Kidney (tissue), 14 donors: Measurements from ENCODE around the gene RNGTT. TPM values are rescaled to one million over a fixed set of nuclear protein-coding genes. Genes with fewer than 3 reads are reported as not detected.

Experiments
- DNase-seq, 5 donors: peaks; one replicate each; pipeline ENCODE4 v3.0.0-alpha.2; 2013 to 2020
- FAIRE-seq: peaks from 2 replicates; lab custom pipeline; 2012; peaks lifted over from hg19 to GRCh38; lab: Jason Lieb, UNC
- H3K27ac ChIP-seq, 2 donors: one replicate each; pipeline ENCODE4 v1.7.0; 2013; ENCODE audit warnings: low read depth in 2 of 2, low read length in 2 of 2, inconsistent platforms in 1 of 2
- H3K27me3 ChIP-seq: one replicate; pipeline ENCODE4 v1.7.1; 2013; ENCODE audit warnings: low read length, inconsistent platforms; ENCODE audit not compliant: control insufficient read depth, insufficient read depth
- H3K36me3 ChIP-seq, 3 donors: one replicate each; pipeline versions ENCODE4 v1.7.0 to v1.7.1; 2013; ENCODE audit warnings: low read length in 3 of 3, control low read depth in 1 of 3, inconsistent platforms in 1 of 3; ENCODE audit not compliant: insufficient read depth in 3 of 3, control insufficient read depth in 2 of 3
- H3K4me1 ChIP-seq, 3 donors: one replicate each; pipeline versions ENCODE4 v1.7.0 to v1.7.1; 2013; ENCODE audit warnings: low read length in 3 of 3, inconsistent platforms in 1 of 3, low read depth in 1 of 3; ENCODE audit not compliant: control insufficient read depth in 2 of 3, insufficient read depth in 2 of 3
- H3K4me3 ChIP-seq, 3 donors: one replicate each; pipeline versions ENCODE4 v1.7.0 to v1.8.1; 2013; ENCODE audit warnings: low read length in 3 of 3, control low read depth in 1 of 3, inconsistent platforms in 1 of 3
- H3K9ac ChIP-seq, 3 donors: one replicate each; pipeline versions ENCODE4 v1.7.0 to v1.7.1; 2013; ENCODE audit warnings: low read length in 3 of 3, control low read depth in 1 of 3, inconsistent platforms in 1 of 3
- H3K9me3 ChIP-seq, 3 donors: one replicate each; pipeline versions ENCODE4 v1.7.0 to v1.7.1; 2013; ENCODE audit warnings: low read length in 3 of 3, control low read depth in 1 of 3, inconsistent platforms in 1 of 3; ENCODE audit not compliant: control insufficient read depth in 2 of 3, insufficient read depth in 1 of 3
- intact Hi-C: fragments of 100-400 bp; cut with DNase I; formaldehyde crosslinking; loops from one replicate; pipeline ENCODE4 v1.11.1; 2022
- polyA plus RNA-seq: library from polyadenylated mRNA; stranded (reverse); fragments of 350-450 nt; fragmentation: Illumina TruSeq; extraction: RNeasy Lipid Tissue Mini Kit (QIAGEN cat#74804); gene quantifications from one replicate; pipeline ENCODE4 v1.2.3, GENCODE V29; 2014; ENCODE audit warnings: low read depth, low replicate concordance; ENCODE audit not compliant: insufficient read depth
- total RNA-seq: library from RNA; stranded (reverse); fragmentation: NEBNext Ultra II Directional; extraction: Animal tissue kit (Norgen Biotek cat#: 25700); gene quantifications from one replicate; pipeline ENCODE4 v1.2.1, GENCODE V29; 2021
- TF ChIP-seq, protein P1 (sequence below): IDR thresholded peaks from 3 replicates; pipeline ENCODE4 v1.5.1; 2012; ENCODE audit warnings: mild to moderate bottlenecking, moderate library complexity, borderline replicate concordance; ENCODE audit not compliant: insufficient read depth; ENCODE audit errors: extremely low read depth
- donor health status: control.
- donor health status: control.
- donor health status: control.
- donor health status: control.
- donor health status: control.
- donor health status: DM: yes; HTN: yes; CAD: no.
- donor health status: Normal renal cell carcinoma (clear cell type).

RNGTT gene
- total and polyA plus RNA-seq, 2 donors from 2014 or later, result 5.4 to 13.8 TPM

DNA sequence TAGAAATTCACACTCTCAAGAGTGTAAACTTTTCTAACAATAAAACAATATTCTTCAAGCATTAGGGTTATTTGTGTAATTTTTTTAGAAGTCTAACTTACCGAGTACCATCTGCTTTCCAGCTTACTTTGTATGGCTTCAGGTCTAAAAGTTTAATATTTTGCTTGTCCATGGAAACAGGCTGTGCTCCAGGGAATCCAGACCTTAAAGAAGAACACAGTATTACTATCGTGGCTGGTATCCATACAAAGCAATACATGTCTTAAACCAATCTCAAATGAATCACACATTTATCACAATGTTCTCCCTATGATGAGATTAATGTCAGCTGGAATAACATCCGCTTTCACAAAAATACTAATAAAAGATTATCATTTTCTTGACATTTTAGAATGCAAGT is 73.0 kb downstream of the RNGTT start:
- no peaks in the 10 kb centered on the region for H3K4me1 ChIP-seq
- H3K36me3 ChIP-seq, result no peaks in the 10 kb centered on the region
- no peak for DNase-seq

DNA sequence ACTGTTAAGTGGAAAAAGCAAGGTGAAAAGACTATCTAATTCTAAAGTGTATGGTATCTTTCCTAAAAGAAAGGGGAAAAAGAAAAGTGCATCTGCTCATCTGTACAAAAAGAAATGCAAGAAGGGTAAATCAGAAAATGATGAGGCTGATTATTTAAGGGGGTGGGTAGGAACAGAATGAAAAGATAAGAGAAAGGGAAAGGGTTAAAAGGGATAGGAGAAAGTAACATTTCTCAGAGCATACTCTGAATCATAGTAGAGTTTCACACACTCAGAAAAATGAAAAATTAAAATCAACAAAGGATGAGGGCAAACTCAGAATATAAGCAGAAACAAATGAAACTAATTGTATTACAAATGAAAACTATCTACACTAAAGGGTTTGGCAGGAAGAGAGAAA is 79.1 kb downstream of the RNGTT start:
- no peaks in the 10 kb centered on the region for H3K4me1 ChIP-seq
- H3K9ac ChIP-seq, result no peak overlapping the region
- TF ChIP-seq, protein P1, sequence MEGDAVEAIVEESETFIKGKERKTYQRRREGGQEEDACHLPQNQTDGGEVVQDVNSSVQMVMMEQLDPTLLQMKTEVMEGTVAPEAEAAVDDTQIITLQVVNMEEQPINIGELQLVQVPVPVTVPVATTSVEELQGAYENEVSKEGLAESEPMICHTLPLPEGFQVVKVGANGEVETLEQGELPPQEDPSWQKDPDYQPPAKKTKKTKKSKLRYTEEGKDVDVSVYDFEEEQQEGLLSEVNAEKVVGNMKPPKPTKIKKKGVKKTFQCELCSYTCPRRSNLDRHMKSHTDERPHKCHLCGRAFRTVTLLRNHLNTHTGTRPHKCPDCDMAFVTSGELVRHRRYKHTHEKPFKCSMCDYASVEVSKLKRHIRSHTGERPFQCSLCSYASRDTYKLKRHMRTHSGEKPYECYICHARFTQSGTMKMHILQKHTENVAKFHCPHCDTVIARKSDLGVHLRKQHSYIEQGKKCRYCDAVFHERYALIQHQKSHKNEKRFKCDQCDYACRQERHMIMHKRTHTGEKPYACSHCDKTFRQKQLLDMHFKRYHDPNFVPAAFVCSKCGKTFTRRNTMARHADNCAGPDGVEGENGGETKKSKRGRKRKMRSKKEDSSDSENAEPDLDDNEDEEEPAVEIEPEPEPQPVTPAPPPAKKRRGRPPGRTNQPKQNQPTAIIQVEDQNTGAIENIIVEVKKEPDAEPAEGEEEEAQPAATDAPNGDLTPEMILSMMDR, result no peak
- H3K27me3 ChIP-seq, result no peaks in the 10 kb centered on the region
- H3K9me3 ChIP-seq, result no peaks in the 10 kb centered on the region
- H3K27ac ChIP-seq, result no peak overlapping the region
- H3K36me3 ChIP-seq, result no peaks in the 10 kb centered on the region
- intact Hi-C loops, result no loop called here
- H3K4me3 ChIP-seq, result no peak overlapping the region
- DNase-seq (no peak), FAIRE-seq (no peak)

More for the DNA sequence above, 73.0 kb downstream of the RNGTT start:
- Histone ChIP-seq H3K9ac (no peak overlapping the region), H3K9me3 (no peaks in the 10 kb centered on the region), H3K4me3 (no peak overlapping the region), H3K27me3 (no peaks in the 10 kb centered on the region), H3K27ac (no peak overlapping the region)
- no peak for FAIRE-seq
- intact Hi-C loops, result no loop called here
- TF ChIP-seq, protein P1, result no peak

DNA sequence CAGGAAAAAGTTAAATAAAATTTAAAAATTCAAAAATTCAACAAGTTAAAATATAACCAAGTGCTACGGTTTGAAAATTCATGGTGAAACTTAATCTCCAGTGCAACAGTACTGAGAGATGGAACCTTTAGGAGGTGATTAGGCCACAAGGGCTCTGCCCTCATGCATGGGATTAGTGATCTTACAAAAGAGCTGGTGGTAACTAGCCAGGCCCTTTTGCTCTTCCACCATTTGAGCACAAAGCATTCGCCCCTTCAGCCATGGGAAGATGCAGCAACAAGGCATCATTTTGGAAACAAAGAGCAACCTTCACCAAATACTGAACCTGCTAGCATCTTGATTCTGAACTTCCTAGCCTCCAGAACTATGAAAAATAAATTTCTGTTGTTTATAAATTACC is 80.9 kb downstream of the RNGTT start:
- intact Hi-C loops, result no loop called here
- H3K9me3 ChIP-seq, result no peaks in the 10 kb centered on the region
- FAIRE-seq (no peak), DNase-seq (no peak)
- TF ChIP-seq, protein P1, result no peak
- no peaks in the 10 kb centered on the region for H3K27me3 ChIP-seq
- no peaks in the 10 kb centered on the region for H3K4me1 ChIP-seq
- H3K27ac ChIP-seq, result no peak overlapping the region
- H3K36me3 ChIP-seq, result no peaks in the 10 kb centered on the region
- no peak overlapping the region for H3K4me3 ChIP-seq
- no peak overlapping the region for H3K9ac ChIP-seq

DNA sequence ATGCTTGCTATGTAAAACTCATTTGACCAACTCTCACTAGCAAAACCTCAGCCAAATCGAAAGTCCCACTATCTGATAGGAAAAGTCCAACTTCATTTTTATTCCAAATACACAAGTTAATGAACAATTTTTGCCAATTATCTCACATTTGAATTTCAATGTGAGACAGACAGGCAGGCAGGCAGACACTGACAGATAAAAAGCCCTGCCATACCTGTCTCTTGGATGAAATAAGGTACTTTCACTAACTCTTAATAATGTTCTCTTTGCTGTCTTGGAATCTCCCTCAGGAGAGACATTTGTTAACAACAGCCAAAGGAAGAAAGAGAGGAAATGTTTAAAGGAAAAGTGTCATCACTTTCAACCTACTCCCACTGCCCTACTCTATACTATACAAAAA is 82.0 kb downstream of the RNGTT start:
- no peak for FAIRE-seq
- TF ChIP-seq, protein P1, result no peak
- no peaks in the 10 kb centered on the region for H3K9me3 ChIP-seq

More for the DNA sequence above, 82.0 kb downstream of the RNGTT start:
- Histone ChIP-seq H3K4me3 (no peak overlapping the region), H3K27ac (no peak overlapping the region), H3K4me1 (no peaks in the 10 kb centered on the region), H3K9ac (no peak overlapping the region), H3K36me3 (no peaks in the 10 kb centered on the region), H3K27me3 (no peaks in the 10 kb centered on the region)
- intact Hi-C loops, result no loop called here
- no peak for DNase-seq
